K562 (cell line): Measurements from ENCODE around the gene TUBGCP5. TPM values are rescaled to one million over a fixed set of nuclear protein-coding genes. Genes with fewer than 3 reads are reported as not detected.

Source experiments
- AFF4 ChIP-seq: sonication (generic); formaldehyde crosslinking; IDR thresholded peaks from 2 replicates; pipeline ENCODE4 v1.8.0; 2023; ENCODE audit warnings: mild to moderate bottlenecking, missing genetic modification reagents
- ARNT ChIP-seq, 2 experiments: fragments of 450-650 bp; IDR thresholded peaks; 2 replicates each; pipeline ENCODE4 v1.6.1; 2016; ENCODE audit warnings: mild to moderate bottlenecking in 1 of 2
- BCL6 ChIP-seq: fragments of 250-450 bp; sonication (Bioruptor Pico); IDR thresholded peaks from 2 replicates; pipeline ENCODE4 v1.4.0; 2020
- NFIX ChIP-seq: fragments of 250-450 bp; sonication (Bioruptor Pico); IDR thresholded peaks from 2 replicates; pipeline ENCODE4 v1.4.0; 2020; ENCODE audit warnings: low read depth, mild to moderate bottlenecking, moderate library complexity
- POLR2G ChIP-seq: fragments of 200-400 bp; formaldehyde crosslinking; IDR thresholded peaks from 2 replicates; pipeline ENCODE4 v1.6.1; 2017; ENCODE audit warnings: low read depth, mild to moderate bottlenecking, antibody characterized with exemption, low read length, moderate library complexity
- REST ChIP-seq, 2 experiments: fragments of 450-650 bp; formaldehyde crosslinking in 1 of 2; IDR thresholded peaks; 2 replicates each; pipeline versions ENCODE4 v1.4.0 to v1.6.1; 2014 to 2020; ENCODE audit warnings: mild to moderate bottlenecking in 2 of 2, borderline replicate concordance in 1 of 2, low read depth in 1 of 2
- RFX7 ChIP-seq: fragments of 250-450 bp; sonication (Bioruptor Pico); IDR thresholded peaks from 2 replicates; pipeline ENCODE4 v1.5.1; 2021; ENCODE audit warnings: mild to moderate bottlenecking
- TCF7L2 ChIP-seq: fragments of 150-350 bp; IDR thresholded peaks from 2 replicates; pipeline ENCODE4 v1.6.1; 2016; ENCODE audit warnings: low read depth, mild to moderate bottlenecking, low read length, moderate library complexity
- THAP7 ChIP-seq: fragments of 250-450 bp; sonication (Bioruptor Pico); IDR thresholded peaks from 2 replicates; pipeline ENCODE4 v1.5.0; 2021
- ZNF384 ChIP-seq: IDR thresholded peaks from 2 replicates; pipeline ENCODE4 v1.6.1; 2012; ENCODE audit warnings: low read depth, low read length, improper control_type of control experiment
- polyA plus RNA-seq, 8 experiments: library from polyadenylated mRNA; depleted of rRNA in 4 of 8; stranded (reverse) in 5 of 8; unstranded in 3 of 8; fragments of >200 nt; fragmentation: Nextera tagmentation in 2 of 8; fragmentation: Illumina TruSeq in 1 of 8; extraction: Ambion mirVana in 2 of 8; extraction: Trizol in 1 of 8; gene quantifications; 2 replicates each; pipeline versions ENCODE4 v1.2.1 to v1.2.3, GENCODE V29; 2011 to 2014; ENCODE audit warnings: inconsistent platforms in 1 of 8, missing spikeins in 1 of 8
- total RNA-seq, 7 experiments: library from RNA; depleted of rRNA in 6 of 7; stranded (reverse); fragments of >200 nt in 6 of 7; fragmentation: Illumina TruSeq in 2 of 7; extraction: Trizol in 2 of 7; gene quantifications; 2 replicates each; pipeline versions ENCODE4 v1.2.1 to v1.2.3, GENCODE V29; 2011 to 2021; ENCODE audit warnings: low replicate concordance in 1 of 7
- TF ChIP-seq, protein P1 (sequence below): sonication (generic); formaldehyde crosslinking; IDR thresholded peaks from 2 replicates; pipeline ENCODE4 v1.8.0; 2022; ENCODE audit warnings: mild to moderate bottlenecking, low read depth, missing genetic modification reagents

The TUBGCP5 gene
- total and polyA plus RNA-seq, 9 of the 15 experiments (the other 6 are each of a cell fraction or from before 2014, with no cell fraction given) = 5.8 to 33.9 (median 23.2) TPM

GRCh38 chr15:23039143-23039916 is at the start of gene TUBGCP5 (continued):
- TF ChIP-seq REST (IDR thresholded peaks at IDR 0.05; ENCODE audit: borderline replicate concordance) = no peak
- TF ChIP-seq REST (CRISPR knock-in tag; IDR thresholded peaks at IDR 0.05; ENCODE audit: low read depth) = 0 out of 2 replicates have a peak, but pooled peaks have one; percentile 70
- TF ChIP-seq RFX7 (CRISPR knock-in tag) = no peak
- peak; percentile 99 for TF ChIP-seq POLR2G
- TF ChIP-seq, protein P1, sequence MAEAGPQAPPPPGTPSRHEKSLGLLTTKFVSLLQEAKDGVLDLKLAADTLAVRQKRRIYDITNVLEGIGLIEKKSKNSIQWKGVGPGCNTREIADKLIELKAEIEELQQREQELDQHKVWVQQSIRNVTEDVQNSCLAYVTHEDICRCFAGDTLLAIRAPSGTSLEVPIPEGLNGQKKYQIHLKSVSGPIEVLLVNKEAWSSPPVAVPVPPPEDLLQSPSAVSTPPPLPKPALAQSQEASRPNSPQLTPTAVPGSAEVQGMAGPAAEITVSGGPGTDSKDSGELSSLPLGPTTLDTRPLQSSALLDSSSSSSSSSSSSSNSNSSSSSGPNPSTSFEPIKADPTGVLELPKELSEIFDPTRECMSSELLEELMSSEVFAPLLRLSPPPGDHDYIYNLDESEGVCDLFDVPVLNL (CRISPR knock-in tag) = 0 out of 2 replicates have a peak, but pooled peaks have one; percentile 14
- TF ChIP-seq ZNF384 = no peak
- TF ChIP-seq TCF7L2 = peak; percentile 61; the same call in 1 of the 2 replicates
- TF ChIP-seq BCL6 (CRISPR knock-in tag) = no peak
- no peak for TF ChIP-seq AFF4 (CRISPR knock-in tag)
- no peak for TF ChIP-seq THAP7 (CRISPR knock-in tag)
- TF ChIP-seq NFIX (CRISPR knock-in tag) = no peak
- TF ChIP-seq ARNT (IDR thresholded peaks at IDR 0.05) = no peak
